NT2/D1 (cell line): ENCODE measurements around the gene TP53RK.

ENCODE experiments used
- SUZ12 ChIP-seq: IDR thresholded peaks from 2 replicates; pipeline ENCODE4 v1.6.1; 2011; ENCODE audit not compliant: insufficient read length, insufficient read depth; ENCODE audit errors: extremely low read depth
- YY1 ChIP-seq: IDR thresholded peaks from 2 replicates; pipeline ENCODE4 v1.6.1; 2011; ENCODE audit not compliant: insufficient read length, insufficient read depth
- ZNF274 ChIP-seq: IDR thresholded peaks from 2 replicates; pipeline ENCODE4 v1.6.1; 2011; ENCODE audit warnings: mild to moderate bottlenecking, low read depth, low read length

DNA sequence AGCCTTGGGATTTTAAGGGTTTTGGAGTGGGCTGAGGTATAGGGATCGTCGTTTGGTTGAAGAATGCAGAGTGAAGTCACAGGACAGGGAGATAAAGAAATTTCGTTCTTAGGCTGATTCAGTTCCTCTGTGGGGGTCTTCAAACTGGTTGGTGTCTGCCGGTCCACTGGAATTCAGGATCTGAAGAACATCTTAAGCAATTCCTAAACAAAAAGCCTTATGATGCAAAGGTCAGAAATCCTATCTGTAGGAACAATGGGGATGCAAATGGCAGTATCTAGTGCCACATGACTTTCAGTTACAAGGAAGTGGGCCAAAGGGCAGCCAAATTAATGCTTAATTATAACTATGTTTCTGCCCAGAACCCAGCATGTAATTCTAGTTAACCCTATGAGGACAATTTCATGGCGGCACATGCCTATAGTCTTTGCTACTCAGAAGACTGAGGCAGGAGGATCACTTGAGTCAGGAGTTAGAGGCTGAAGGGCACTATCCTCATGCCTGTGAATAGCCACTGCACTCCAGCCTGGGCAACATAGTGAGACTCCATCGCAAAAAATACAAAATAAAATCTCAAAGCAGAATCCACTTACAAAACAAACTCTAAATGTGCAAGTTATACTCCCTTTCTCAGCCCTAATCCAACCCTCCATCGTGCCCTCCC is 15.6 kb upstream of the TP53RK start:
- TF ChIP-seq ZNF274 (no peak), YY1 (no peak), SUZ12 (no peak)
